BJ (cell line): ENCODE data around the gene ACHE. TPM values are rescaled to one million over a fixed set of nuclear protein-coding genes. Genes with fewer than 3 reads are reported as not detected.
A peak's percentile ranks its signal among the peaks of the same experiment; 100 is the strongest.

ENCODE experiments used
- CTCF ChIA-PET: fragments of 350-600 bp; formaldehyde crosslinking; extraction: SDS; loops from one replicate; lab custom pipeline; 2021; ENCODE audit warnings: antibody characterized with exemption, inconsistent platforms; lab: Yijun Ruan, JAX
- POLR2A ChIA-PET: fragments of 300-600 bp; sonication (Branson Sonifier 250); formaldehyde crosslinking; extraction: SDS; loops from one replicate; lab custom pipeline; 2021; ENCODE audit warnings: antibody characterized with exemption; lab: Charles Lee
- DNase-seq: peaks from one replicate; pipeline ENCODE4 v3.0.0-alpha.2; 2011; ENCODE audit warnings: low read depth
- H3K27me3 ChIP-seq: 2 replicates; pipeline ENCODE4 v1.6.0; 2011; ENCODE audit warnings: low read length; ENCODE audit not compliant: control insufficient read depth, insufficient read depth
- H3K36me3 ChIP-seq: 2 replicates; pipeline ENCODE4 v1.5.1; 2011; ENCODE audit warnings: low read length; ENCODE audit not compliant: control insufficient read depth, insufficient read depth
- H3K4me3 ChIP-seq: 2 replicates; pipeline ENCODE4 v1.5.1; 2011; ENCODE audit warnings: low read depth, mild to moderate bottlenecking, control low read depth, low read length
- CTCF ChIP-seq: IDR thresholded peaks from 2 replicates; pipeline ENCODE4 v1.5.1; 2011; ENCODE audit warnings: low read depth, mild to moderate bottlenecking, control low read depth, inconsistent platforms, low read length, moderate library complexity; ENCODE audit not compliant: insufficient read depth
- polyA plus RNA-seq: library from polyadenylated mRNA; depleted of rRNA; stranded (reverse); fragments of >200 nt; gene quantifications from 2 replicates; pipeline ENCODE4 v1.2.3, GENCODE V29; 2011

Gene ACHE
- polyA plus RNA-seq, 1 experiment = 0.22 TPM

DNA sequence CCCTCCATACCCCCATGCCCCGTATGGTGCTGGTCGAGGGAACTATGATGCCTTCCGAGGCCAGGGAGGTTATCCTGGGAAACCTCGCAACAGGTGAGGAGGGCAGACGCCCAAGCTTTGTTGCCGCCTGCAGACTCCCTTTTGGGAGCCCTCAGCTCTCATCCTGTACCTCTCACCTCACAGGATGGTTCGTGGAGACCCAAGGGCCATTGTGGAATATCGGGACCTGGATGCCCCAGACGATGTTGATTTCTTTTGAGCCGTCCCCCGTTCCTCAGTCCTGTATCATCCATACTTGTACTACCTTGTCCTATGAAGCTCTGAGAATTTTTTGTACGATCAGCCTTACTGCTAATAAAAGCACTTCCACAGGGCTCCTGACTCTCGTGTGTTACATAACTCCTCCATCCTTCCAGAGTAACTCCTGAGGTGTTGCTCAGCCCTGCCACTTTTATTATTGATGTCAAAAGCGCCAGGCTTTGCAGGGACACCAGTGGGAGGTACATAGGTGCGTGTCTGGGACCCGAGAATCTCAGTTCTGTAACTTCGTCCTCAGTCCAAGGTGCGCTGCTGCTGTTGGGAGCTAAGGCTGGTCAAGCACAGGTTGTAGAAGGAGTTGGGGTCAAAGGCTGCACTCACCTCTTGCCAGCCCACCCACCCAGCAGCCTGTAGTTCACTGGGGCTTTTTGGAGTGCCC lies 7.2 kb downstream of the ACHE start:
- H3K27me3 ChIP-seq = no peaks in the 10 kb centered on the region
- POLR2A ChIA-PET = no interaction called here
- no peak for TF ChIP-seq CTCF
- DNase-seq = no peak
- CTCF ChIA-PET = interaction anchor here (2.0 kb wide), 1 partner anchor 189 kb away, joined by 9 read pairs; no protein-coding TSS in a partner anchor
- H3K36me3 ChIP-seq = peaks cover 42% of the 10 kb centered on the region
- H3K4me3 ChIP-seq = peak overlapping the region; percentile 61

DNA sequence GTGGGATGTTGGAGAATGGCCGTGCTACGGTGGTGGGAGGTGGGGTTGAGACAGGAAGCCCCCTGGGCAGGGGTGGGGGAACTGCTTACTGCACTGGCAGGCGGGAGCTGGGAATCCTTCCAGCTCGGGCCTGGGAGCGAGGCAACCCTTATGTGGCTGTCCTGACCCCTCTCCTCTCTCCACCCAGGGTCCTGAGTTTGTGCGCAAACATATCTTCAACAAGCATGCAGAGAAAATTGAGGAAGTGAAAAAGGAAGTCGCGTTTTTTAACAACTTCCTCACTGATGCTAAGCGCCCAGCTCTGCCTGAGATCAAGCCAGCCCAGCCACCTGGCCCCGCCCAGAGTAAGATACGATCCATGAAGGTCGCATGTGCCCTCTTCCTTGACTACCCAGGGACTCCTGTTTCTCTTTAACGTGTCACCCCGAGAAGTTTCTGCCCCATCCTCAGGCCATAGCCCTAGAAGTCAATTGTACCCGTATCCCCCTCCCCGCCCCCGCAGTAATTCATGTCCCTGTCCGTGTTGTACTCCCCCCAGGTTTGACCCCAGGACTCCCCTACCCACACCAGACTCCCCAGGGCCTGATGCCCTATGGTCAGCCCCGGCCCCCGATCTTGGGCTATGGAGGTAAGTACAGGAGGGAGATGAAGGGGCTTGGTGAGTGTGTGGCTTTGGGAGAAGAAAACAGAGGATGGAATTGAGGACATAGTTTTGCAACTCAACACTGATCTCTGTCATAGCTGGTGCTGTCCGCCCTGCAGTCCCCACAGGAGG lies 8.0 kb downstream of the ACHE start:
- Histone ChIP-seq H3K27me3 (no peaks in the 10 kb centered on the region), H3K36me3 (peaks cover 47% of the 10 kb centered on the region), H3K4me3 (no peak overlapping the region)
- no peak for TF ChIP-seq CTCF
- no peak for DNase-seq
- ChIA-PET POLR2A (interaction anchor here (0.8 kb wide), 1 partner anchor 11 kb away, joined by 3 read pairs; no protein-coding TSS in a partner anchor), CTCF (no interaction called here)

DNA sequence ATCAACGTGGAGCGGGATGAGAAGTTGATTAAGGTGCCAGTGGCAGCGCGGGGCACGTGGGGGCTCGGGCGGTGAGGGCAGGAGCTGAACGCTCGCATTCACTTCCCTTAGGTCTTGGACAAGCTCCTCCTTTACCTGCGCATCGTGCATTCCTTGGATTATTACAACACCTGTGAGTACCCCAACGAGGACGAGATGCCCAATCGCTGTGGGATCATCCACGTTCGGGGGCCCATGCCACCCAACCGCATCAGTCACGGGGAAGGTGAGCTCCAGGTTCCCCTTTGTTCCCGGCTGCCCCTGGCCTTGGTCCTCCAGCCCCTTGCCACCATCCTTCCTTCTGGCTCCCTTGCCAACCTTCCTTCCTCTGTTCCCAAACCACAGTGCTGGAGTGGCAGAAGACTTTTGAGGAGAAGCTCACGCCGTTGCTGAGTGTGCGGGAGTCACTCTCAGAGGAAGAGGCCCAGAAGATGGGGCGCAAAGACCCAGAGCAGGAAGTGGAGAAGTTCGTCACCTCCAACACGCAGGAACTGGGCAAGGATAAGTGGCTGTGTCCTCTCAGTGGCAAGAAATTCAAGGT lies 8.7 kb downstream of the ACHE start:
- Histone ChIP-seq H3K4me3 (no peak overlapping the region), H3K36me3 (peaks cover 50% of the 10 kb centered on the region), H3K27me3 (no peaks in the 10 kb centered on the region)
- CTCF ChIA-PET = interaction anchor here (0.6 to 1.0 kb wide), 2 partner anchors 181 to 208 kb away, joined by 3 read pairs; partner anchors contain the start of gene POP7
- POLR2A ChIA-PET = interaction anchor here (0.8 kb wide), 1 partner anchor 11 kb away, joined by 3 read pairs; no protein-coding TSS in a partner anchor
- no peak for DNase-seq
- no peak for TF ChIP-seq CTCF

DNA sequence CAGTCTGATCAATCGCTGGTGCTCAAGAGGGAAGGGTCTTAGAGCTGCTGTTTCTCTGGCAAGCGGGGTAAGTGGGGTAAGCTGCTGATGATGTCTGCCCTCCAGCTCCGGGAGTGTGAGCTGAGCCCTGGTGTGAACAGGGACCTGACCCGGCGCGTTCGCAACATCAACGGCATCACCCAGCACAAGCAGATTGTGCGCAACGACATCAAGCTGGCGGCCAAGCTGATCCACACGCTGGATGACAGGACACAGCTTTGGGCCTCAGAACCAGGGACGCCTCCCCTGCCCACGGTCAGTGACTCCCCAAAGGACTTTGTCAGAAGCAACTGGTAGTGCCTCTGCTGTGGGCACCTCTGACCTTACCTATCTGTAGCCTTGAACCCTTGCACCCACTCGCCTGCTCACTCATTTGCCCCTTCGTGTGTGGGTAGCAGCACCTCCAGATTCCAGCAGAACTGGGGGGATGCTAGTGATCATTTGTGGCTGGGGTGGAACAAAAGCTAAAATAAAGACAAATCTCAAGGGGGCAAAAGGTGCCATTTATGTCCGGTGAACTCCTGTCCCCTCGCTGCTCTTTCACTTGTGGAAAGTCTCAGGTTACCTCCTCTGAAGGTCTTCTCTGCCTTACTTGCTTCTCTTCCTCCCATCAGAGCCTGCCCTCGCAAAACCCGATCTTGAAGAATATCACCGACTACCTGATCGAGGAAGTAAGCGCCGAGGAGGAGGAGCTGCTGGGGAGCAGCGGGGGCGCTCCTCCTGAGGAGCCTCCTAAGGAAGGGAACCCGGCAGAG lies 9.3 kb downstream of the ACHE start:
- POLR2A ChIA-PET = interaction anchor here (0.5 kb wide), 1 partner anchor 11 kb away, joined by 9 read pairs; the partner anchor contains the start of gene SRRT
- CTCF ChIA-PET = interaction anchor here (0.6 to 1.0 kb wide), 2 partner anchors 181 to 208 kb away, joined by 3 read pairs; partner anchors contain the start of gene POP7
- peaks cover 55% of the 10 kb centered on the region for H3K36me3 ChIP-seq
- no peak for TF ChIP-seq CTCF
- DNase-seq = no peak
- no peak overlapping the region for H3K4me3 ChIP-seq
- H3K27me3 ChIP-seq = no peaks in the 10 kb centered on the region
